ENCODE data around the gene NEDD8. TPM values are rescaled to one million over a fixed set of nuclear protein-coding genes. Genes with fewer than 3 reads are reported as not detected.
"Not testable (repeated sequence)": the region's sequence is repeated elsewhere in the genome, so short reads cannot be mapped to it uniquely, and the experiment has no call there.

The NEDD8 gene
- polyA plus RNA-seq, 5 donors = 209 to 239 (median 224) TPM

GRCh38 chr14:24202538-24202937, 29.6 kb downstream of the NEDD8 start:
- not testable (repeated sequence) for DNase-seq

- no peak for DNase-seq
These were observed 33.2 kb downstream of the NEDD8 start for GRCh38 chr14:24198814-24199524.

DNA sequence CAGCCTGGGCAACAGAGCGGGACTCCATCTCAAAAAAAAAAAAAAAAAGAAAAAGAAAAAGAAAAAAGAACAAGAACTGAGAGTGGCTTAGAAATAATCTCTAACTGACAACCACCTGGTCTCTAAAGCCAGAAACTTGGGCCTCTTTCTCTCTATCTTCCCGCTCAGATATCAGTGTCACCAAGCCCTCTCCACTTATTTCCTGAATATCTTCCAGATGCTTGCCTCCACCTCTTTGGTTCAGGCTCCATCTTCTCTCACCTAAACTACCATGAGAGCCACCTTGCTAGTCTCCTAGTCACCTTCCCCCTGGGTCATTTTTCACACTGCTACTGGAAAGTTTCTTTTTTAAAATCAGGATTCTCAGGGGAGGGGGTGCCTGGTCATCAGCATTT, 35.1 kb downstream of the NEDD8 start:
- DNase-seq = no peak

DNA sequence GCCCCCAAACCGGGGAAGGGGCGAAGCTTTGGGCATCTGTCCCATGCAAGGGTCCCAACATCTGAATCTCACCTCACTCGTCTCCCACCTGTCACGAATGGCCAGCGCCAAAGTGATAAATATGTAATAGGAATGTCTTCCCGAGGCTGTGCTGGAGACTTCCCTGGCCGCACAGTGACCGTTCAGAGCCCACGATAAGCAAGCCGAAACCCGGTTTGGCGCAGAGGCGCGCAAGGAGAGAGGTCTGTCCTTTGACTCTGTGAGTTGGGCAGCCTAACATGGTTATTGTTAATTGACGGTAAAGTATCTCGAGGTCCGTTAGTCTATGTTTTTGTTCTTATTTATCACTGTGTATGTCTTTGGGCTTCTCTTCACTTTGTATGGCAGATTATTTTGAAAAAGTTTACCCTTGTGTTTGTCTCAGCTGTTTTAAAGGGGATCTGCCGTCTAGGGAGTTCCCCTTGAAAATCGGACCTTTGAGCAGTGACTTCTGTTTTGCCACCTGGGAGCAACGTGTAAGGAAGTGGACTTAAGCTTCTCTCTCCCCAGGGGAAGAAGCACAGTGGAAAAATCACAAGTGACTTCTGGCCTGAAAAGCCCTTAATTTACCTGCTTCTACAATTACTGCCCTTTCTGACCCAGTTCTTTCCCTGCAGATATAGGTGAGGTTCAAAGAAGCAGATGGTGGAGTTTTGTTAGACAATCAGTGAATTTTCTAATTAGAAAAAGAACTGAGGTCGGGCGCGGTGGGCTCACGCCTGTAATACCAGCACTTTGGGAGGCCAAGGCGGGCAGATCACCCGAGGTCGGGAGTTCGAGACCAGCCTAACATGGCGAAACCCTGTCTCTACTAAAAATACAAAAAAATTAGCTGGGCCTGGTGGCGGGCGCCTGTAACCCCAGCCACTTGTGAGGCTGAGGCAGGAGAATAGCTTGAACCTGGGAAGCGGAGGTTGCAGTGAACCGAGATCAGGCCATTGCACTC, 35.8 kb downstream of the NEDD8 start:
- no peak for DNase-seq

DNA sequence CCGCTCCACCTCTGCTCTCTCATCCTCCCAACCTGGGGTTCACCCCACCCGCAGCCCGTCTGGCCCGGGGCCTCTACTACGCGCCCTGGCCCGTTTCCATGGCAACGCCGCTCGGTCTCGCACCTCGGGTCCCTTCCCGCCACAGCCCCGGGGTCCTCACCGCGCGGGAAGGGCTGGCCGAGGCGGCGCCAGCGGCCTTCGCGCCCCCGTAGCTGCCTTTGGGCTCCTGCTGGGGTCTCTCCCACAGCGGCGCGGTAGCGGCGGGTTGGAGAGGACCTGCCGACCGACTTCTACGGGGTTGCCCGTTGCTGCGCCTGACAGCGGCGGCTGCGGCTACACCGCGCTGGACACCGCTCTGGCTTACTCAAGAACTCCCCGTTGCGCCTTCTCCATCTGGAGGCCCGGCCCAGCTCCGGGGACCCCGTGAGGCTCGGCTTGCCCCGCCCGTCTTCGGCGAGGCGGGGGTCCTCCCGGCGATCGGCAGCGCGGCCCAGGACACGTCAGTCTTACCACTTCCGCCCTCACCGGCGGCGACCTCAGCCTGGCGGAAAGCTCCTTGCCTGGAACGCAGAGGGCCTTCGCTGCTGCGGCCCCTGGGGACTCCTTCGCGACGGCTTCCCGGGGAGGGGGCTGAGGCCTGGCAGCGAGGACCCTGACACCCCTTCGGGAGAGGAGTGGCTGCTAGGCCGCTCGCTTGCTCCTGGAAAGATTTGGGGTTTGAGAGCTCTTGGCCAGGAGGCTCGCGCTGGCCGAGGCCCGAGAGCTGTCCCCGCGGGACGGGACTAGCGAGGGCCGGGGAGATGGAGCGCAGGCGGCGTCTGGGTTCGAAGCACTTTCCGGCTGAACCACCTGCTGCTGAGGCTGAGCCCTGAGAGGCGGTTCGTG, 36.7 kb downstream of the NEDD8 start, which contains the start of gene TM9SF1:
Gene TM9SF1, minus strand, starts transcription at position 256 of the 885 bp plus-strand sequence. CDS start 422 bp downstream, outside the sequence.
- peak; percentile 91 to 92 for DNase-seq

DNA sequence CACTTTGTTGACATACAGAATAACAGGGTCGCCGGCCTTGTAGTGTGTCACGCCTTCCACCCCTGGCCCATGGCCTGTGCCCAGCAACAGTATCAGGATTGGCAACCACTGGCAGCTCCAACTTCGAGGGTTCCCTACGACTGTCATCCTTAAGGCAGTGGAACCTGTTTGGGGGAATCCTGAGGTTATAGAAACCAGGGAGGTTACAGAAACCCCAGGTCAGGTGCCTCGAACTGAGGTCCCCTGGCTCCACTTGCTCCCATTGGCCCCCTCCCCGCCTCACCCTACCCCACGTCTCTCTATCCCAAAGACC, 37.3 kb downstream of the NEDD8 start:
- DNase-seq = no peak

DNA sequence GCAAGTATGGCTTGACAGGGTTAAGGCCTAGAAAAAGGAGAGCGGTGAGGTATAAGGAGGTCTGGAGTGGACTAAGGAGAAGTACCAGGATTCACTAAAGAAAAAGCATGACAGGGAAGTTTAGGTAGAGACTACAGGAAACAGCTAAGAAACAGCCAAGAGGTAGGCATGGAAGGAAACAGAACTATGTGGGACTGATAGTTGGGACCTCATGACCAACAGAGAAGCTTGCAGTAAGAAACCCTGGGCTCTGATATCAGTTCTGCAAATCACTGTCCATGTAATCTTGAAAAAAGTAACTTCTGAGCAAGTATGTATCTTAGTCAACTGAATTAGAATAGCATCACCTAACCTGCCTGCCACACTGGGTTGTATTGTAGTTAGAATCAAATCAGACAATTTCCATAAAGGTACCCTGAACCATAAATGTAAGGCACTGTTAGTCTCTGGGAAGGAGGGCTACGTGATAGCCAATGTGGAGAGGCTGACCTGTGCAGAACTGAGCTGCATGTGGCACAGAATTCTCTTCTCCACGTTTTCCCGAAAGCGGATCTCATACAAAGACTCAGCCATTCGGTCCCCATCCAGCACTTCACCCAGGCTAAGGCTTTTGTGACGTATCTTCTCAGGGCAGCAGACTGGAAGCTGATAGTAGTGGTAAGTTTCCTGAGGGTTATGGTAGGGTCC, 37.8 kb downstream of the NEDD8 start:
- DNase-seq = no peak

DNA sequence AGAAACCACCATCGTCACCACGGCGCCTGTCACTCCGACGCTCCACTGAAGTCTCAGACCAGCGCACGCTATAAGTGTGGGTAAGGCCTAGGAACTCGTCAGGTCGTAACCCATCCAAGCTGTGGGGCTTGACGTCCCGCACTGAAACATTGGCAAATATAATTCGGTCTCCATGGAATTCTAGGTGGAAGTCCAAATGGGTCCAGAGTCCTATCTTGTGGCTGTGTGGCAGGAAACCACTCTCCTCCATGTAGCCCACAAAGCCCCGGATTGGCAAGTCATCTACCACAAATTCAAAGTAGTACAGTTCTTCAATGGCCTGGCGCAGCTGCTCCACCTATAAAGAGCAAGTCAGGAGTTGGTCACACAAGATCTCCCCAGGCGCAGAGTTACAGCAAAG, 39.2 kb downstream of the NEDD8 start:
- DNase-seq = no peak

DNA sequence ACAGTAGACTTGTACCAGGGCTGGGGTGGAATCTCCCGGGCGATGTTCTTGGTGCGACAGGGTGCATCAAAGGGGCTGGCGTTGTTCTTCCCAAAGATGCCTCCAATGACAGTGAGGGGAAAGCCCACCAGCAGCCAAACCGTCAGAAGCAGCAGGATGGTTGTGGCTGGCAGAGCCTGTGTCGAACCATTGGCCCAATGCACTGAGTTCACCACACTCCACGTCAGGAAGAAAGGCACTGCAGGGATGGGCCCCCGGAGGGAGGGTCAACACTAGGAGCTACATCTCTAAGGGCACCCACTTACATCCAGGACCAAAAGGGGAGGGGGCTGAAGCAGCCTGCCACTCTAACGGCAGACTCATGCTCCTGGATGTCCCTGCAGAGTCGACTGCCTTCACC, 41.8 kb downstream of the NEDD8 start:
- DNase-seq = no peak

GRCh38 chr14:24189460-24189859, 42.7 kb downstream of the NEDD8 start:
- DNase-seq = no peak

DNA sequence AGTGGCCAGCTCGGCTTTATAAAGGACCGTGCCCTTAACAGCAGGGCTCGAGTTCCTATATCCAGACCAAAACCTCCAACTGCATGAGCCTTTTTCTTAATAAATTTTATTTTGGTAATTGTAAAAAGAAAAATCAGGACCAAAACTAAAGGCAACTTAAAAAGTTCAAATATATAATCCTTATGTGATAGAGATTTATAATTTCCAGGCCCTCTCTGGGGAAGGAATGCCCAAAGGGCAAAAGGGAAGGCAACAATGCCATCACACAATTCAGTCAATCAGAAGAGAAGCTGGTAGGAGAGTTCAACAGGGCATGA, 43.1 kb downstream of the NEDD8 start:
- no peak for DNase-seq

GRCh38 chr14:24188251-24189058, 43.7 kb downstream of the NEDD8 start, which contains the start of gene IPO4:
Gene IPO4, minus strand, starts transcription at chr14:24188816. Its CDS starts 29 bp downstream, at chr14:24188787.
- peak; percentile 95 for DNase-seq

DNA sequence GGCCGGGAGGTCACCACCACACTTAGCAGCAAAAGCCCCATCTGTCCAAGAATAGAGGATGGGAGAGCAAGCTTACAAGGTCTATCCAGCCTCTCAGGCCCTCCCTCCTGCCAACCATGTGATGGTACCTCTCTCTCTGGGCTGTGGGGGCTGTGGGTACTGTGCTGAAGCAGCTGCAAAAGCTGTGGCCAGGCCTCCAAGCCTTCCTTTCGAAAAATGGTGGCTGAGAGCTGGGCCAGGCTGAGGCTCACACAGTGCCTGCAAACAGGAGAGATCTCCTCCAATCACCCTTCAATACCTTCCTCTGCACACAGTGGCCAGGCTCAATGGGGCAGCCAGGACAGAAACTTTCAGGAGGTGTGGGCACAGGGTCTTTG, 44.6 kb downstream of the NEDD8 start:
- DNase-seq = no peak

- no peak for DNase-seq
These were observed 45.2 kb downstream of the NEDD8 start for GRCh38 chr14:24186831-24187538.

DNA sequence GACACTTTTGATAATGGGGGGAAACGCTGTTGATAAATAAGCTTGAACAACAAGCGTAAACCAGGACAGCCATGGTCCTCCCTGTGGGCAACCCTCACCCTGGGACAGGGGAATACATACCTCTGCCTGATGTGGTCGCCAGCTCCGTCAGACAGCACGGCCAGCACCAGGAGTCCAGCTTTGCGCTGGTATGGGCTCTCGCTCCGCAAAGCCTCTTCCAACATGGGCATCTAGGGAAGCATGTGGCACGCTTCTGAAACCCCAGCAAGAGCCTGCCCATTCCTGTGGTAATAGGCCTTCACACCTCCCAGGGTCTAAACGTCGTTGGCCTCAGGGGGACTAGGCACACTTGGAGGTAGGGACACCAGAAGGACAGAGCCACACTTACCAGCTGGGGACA, 46.4 kb downstream of the NEDD8 start:
- no peak for DNase-seq

- DNase-seq = no peak
These were observed 47.1 kb downstream of the NEDD8 start for GRCh38 chr14:24185026-24185425.

DNA sequence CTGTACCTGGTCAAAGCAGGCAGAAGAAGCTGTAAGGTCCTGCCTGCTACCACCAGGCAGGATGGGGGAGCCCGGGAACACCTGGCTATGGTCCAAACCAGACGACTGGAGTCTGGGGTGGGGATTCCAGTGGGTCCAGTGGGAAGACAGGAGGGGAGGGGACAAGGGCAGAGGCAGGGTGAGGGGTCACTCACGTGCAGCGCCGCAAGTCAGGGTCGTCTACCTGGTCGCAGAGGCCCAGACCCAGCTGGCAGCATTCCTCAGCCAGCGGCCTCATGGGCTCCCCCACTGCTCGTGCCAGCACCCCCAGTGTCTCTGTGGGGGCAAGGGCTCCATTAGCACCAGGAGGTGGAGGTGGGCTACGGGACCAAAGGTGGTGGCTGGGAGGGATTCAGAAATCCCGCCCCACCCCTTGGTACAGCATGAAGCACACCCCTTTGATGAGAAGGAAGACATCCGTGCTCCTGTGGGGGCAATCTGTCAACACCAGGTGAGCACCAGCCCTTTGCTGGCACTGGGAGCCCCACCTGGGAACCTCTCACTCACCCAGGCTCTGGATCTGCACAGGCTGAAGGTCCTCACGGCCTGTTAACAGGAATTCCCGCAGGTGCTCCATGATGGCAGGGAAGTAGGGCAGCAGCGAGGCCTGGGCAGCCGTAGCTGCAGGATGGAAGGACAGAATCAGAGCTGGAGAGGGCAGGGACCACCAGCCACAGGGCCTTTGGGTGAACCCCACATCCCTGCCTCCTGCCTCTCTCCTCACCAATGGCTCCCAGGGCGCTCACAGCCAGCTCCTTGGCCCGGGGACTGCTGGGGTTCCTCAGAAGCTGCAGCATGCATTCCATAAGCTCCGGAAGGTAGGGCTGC, 47.8 kb downstream of the NEDD8 start:
- DNase-seq = no peak

GRCh38 chr14:24183014-24183481, 49.1 kb downstream of the NEDD8 start:
- DNase-seq = no peak
